Glomerular visceral epithelial cell (primary cell): ENCODE measurements around the gene R3HCC1L.

Experiments
- DNase-seq: peaks from one replicate; pipeline ENCODE4 v3.0.0-alpha.2; 2016; ENCODE audit errors: extremely low spot score

R3HCC1L gene

DNA sequence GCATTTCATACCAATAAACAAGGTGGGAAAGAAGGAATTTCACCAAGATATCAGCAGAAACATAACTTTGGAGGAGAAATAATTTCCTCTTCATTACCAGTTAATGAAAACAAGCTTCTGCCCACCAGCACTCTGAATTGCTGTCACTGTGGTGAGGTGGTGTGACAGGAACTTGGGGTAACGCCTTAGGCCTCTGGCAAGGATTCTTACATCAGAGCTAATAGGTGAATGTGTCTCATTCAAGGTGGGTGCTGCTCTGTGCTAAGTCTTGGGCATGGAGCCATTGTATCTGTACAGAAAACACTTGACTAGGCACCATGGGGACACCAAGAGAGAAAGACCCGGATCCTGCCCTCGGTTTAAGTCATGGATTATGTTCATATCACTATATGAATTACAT lies 141.9 kb downstream of the R3HCC1L start:
- DNase-seq = no peak

DNA sequence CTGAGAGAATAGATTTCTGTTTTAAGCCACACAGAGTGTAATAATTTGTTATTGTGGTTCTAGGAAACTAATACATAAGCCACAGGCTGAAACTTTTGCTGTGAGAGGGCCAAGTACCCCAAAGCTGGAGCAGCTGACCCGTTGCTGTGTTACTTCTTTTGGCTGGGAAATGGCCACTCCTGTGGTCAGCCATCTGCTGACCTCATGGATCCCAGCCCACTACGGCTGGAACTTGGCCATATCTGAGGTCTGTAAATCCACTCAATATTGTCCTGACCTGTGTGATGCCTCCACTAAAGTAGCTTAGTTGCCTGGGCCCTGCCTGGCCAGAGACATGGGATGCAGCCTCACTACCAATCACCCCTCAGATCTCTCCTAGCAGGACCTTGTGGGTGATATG lies 151.0 kb downstream of the R3HCC1L start:
- no peak for DNase-seq

DNA sequence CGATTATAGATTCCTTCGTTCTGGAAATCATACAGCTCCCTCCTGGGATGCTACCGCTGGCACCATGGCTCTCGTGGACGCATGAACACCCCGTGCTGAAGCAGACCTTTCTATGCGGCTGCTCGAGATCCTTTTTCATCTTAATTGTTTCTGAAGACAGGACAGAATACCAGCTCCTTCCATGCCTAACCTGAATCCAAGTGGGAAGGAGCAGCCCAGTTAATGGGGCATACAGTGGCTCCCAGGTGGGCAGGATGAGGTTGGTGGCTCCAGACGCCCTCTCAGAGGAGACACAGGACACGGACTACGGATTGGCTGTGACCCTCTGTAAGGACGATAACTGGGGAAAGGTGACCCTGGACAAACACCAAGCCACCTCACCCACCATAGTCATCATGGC lies 152.0 kb downstream of the R3HCC1L start:
- no peak for DNase-seq

DNA sequence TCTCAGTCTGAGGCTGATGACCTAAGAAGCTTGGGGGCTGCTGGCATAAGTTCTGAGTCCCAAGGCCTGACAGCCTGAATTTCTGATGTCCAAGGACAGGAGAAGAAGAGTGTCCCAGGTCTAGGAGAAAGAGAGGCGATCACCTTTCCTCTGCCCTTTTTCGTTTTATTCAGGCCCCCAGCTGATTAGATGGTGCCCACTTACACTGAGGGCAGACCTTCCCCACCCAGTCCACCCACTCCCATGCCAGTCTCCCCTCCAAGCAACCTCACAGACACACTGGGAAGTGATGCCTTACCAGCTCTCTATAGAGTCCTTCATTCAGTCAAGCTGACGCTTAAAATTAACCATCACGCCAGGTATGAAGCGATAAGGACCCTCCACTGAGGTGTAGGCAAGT lies 152.9 kb downstream of the R3HCC1L start:
- no peak for DNase-seq

DNA sequence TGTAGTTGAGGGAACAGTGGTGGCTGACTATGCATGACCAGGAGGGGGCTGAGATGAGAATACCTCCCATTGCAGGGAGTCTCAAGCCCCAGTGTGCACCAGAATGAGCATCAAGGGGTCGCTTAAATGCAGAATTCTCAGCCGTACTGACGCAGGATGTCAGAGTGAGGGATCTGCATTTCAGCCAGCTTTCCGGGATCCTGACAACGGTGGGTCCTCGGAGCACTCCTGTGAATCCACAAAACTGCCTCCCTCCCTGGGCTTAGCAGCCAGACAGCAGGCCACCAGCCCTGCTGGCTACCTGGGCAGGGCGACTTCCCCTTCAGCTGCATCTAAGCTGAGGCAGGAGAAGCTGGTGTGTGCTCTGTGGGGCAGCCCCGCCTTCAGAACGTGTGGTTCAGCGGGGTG lies 155.3 kb downstream of the R3HCC1L start:
- no peak for DNase-seq

DNA sequence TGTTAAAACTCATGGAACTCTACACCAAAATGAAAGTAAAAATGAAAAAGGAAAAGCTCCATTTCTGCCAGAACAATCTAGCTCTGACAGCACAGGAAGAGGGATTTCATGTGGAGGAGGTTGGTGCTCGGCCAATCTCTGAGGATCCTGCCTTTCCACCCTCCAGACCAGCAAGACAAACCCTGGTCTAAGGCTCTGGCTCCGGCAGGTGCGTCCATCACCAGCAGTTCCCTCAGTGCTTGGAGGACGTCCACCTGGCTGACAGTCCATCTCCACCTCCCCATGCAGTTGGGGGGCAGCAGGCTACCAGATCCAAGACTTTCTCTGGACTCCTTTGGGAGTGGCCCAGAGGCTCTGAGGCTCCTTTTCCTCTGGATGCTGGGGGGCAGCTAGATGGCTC lies 158.5 kb downstream of the R3HCC1L start:
- DNase-seq = no peak

DNA sequence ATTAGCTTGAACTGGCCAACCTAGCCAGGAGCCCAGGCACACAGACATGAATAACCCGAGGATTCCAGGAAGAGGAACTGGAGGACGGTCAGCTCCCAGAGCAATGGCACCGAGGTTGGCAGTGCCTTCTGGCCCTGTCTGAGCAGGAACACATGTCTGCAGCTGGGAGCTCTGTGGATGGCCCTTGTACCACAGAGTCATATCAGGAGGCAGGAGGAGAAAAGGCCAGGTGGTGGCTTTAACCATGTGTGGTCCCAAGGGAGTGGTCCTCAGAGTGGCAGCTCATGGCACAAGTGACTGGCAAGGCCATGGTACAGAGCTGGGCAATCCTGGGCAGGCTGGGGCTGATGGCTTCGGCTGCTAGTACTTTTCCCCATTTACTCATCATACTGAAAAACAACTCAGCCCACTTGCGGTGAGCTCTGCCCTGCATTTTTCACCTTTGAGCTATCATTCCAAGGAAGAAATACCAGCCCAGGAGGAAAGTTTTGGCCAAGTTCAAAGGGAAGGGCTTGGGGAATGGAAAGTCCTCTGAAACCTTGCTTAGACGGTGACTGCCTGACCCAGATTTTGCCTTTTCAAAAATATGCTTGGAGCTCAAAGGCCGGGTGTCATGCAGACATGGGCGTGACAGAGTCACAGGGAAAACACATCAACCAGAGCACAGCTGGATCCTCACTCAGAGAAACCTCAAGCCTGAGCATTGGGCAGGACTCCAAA lies 159.3 kb downstream of the R3HCC1L start:
- peak; percentile 49 for DNase-seq

DNA sequence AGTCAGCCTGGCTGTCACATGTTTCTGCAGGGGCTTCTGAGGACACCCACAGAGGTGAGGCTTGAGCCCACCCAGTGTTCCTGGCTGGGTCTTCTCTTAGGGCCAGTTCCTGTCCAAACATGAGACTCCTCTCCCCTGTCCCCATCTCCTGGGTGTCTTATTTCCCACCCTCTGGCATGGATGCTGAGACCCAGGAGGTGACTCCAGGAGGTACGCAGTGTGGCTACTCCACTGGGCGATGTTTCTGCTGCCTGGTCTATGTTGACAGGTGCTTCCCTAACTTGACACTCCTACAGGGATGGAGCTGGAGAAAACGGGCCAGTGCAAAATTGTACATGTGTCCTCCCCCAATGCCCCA lies 159.8 kb downstream of the R3HCC1L start:
- DNase-seq = no peak
